HL-60 (cell line): Measurements from ENCODE around the gene MICOS13.

Experiments
- DNase-seq, 2 experiments: peaks; one replicate each; pipeline ENCODE4 v3.0.0-alpha.2; 2010 to 2020; ENCODE audit warnings: low read depth in 1 of 2, low spot score in 1 of 2
- H3K27ac ChIP-seq: fragments of 250-450 bp; sonication (Bioruptor Pico); replicated peaks from 2 replicates; pipeline ENCODE4 v1.5.1; 2020; ENCODE audit warnings: mild to moderate bottlenecking, moderate library complexity
- H3K27me3 ChIP-seq: fragments of 250-450 bp; sonication (Bioruptor Pico); 2 replicates; pipeline ENCODE4 v1.5.1; 2021; ENCODE audit warnings: mild to moderate bottlenecking, moderate library complexity; ENCODE audit not compliant: insufficient read depth, poor library complexity, severe bottlenecking
- H3K4me3 ChIP-seq: replicated peaks from 2 replicates; pipeline ENCODE4 v1.5.1; 2011; ENCODE audit warnings: mild to moderate bottlenecking, control low read depth, low read length; ENCODE audit not compliant: insufficient read depth
- GABPA ChIP-seq: IDR thresholded peaks from 2 replicates; pipeline ENCODE4 v1.6.1; 2012; ENCODE audit warnings: low read depth
- POLR2AphosphoS5 ChIP-seq: IDR thresholded peaks from 2 replicates; pipeline ENCODE4 v1.6.1; 2012; ENCODE audit warnings: low read depth
- SPI1 ChIP-seq: IDR thresholded peaks from 2 replicates; pipeline ENCODE4 v1.6.1; 2012; ENCODE audit warnings: low read depth, mild to moderate bottlenecking, borderline replicate concordance
- TF ChIP-seq, protein P1 (sequence below): IDR thresholded peaks from one replicate; pipeline ENCODE4 v1.5.1; 2011; ENCODE audit warnings: low read length, control low read depth, inconsistent platforms; ENCODE audit not compliant: insufficient read depth
- TF ChIP-seq, protein P2 (sequence below): IDR thresholded peaks from 2 replicates; pipeline ENCODE4 v1.6.1; 2012; ENCODE audit warnings: low read depth; ENCODE audit not compliant: insufficient replicate concordance

The MICOS13 gene

DNA sequence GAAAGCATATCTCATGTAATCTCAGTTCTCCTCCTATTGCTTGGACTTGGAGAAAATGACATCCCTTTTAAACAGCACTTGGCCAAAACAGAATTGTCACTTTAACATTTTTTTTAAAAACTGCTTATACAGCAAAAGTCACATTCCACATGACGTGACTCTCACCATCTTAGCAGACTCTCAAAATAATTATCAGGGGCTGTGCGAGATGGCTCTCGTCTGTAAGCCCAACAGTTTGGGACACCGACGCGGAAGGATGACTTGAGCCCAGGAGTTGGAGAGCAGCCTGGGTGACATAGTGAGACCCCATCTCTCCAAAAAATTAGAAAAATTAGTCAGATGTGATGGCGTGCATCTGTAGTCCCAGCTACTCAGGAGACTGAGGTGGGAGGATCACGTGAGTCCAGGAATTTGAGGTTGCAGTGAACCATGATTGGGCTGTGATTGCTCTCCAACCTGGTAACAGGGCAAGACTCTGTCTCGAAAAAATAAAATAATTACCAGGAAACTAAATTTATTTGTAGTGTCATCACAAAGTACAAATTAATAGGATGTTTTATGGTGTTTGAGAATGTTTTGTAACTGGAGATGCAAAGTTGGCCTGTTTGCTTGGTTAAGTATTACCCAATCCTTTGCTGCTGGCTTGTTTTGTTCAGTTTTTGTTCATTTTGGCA, 48.6 kb downstream of the MICOS13 start:
- Histone ChIP-seq H3K4me3 (no peak overlapping the region), H3K27ac (no peak overlapping the region), H3K27me3 (no peaks in the 10 kb centered on the region)
- TF ChIP-seq POLR2AphosphoS5 = no peak
- TF ChIP-seq, protein P1, sequence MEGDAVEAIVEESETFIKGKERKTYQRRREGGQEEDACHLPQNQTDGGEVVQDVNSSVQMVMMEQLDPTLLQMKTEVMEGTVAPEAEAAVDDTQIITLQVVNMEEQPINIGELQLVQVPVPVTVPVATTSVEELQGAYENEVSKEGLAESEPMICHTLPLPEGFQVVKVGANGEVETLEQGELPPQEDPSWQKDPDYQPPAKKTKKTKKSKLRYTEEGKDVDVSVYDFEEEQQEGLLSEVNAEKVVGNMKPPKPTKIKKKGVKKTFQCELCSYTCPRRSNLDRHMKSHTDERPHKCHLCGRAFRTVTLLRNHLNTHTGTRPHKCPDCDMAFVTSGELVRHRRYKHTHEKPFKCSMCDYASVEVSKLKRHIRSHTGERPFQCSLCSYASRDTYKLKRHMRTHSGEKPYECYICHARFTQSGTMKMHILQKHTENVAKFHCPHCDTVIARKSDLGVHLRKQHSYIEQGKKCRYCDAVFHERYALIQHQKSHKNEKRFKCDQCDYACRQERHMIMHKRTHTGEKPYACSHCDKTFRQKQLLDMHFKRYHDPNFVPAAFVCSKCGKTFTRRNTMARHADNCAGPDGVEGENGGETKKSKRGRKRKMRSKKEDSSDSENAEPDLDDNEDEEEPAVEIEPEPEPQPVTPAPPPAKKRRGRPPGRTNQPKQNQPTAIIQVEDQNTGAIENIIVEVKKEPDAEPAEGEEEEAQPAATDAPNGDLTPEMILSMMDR = no peak
- TF ChIP-seq, protein P2, sequence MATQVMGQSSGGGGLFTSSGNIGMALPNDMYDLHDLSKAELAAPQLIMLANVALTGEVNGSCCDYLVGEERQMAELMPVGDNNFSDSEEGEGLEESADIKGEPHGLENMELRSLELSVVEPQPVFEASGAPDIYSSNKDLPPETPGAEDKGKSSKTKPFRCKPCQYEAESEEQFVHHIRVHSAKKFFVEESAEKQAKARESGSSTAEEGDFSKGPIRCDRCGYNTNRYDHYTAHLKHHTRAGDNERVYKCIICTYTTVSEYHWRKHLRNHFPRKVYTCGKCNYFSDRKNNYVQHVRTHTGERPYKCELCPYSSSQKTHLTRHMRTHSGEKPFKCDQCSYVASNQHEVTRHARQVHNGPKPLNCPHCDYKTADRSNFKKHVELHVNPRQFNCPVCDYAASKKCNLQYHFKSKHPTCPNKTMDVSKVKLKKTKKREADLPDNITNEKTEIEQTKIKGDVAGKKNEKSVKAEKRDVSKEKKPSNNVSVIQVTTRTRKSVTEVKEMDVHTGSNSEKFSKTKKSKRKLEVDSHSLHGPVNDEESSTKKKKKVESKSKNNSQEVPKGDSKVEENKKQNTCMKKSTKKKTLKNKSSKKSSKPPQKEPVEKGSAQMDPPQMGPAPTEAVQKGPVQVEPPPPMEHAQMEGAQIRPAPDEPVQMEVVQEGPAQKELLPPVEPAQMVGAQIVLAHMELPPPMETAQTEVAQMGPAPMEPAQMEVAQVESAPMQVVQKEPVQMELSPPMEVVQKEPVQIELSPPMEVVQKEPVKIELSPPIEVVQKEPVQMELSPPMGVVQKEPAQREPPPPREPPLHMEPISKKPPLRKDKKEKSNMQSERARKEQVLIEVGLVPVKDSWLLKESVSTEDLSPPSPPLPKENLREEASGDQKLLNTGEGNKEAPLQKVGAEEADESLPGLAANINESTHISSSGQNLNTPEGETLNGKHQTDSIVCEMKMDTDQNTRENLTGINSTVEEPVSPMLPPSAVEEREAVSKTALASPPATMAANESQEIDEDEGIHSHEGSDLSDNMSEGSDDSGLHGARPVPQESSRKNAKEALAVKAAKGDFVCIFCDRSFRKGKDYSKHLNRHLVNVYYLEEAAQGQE = no peak
- TF ChIP-seq SPI1 = no peak
- no peak for TF ChIP-seq GABPA
- no peak for DNase-seq

DNA sequence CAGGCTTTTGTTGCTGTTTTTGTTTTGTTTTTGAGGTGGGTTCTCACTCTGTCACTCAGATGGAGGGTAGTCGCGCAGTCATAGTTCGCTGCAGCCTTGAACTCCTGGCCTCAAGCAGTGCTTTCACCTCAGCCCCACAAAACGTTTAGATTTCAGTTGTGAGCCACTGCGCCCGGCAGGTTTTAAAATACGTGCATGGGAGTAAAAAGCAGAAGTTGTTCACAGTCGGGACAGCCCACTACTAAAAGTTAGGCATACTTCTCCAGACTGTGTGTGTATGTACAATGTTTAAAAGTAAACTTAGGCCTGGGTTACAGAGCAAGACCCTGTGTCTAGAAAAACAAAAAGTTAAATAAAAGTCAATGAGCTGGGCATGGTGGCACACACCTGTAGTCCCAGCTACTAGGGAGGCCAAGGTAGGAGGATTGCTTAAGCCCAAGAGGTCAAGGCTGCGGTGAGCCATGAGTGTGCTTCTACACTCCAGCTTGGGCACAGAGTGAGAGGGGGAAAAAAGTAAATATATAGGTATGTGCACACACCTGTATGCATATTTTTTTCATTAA, 51.3 kb downstream of the MICOS13 start:
- H3K27ac ChIP-seq = peak overlapping the region; percentile 40
- no peaks in the 10 kb centered on the region for H3K27me3 ChIP-seq
- H3K4me3 ChIP-seq = no peak overlapping the region
- peak in 1 of 2 experiments; percentile 81 for DNase-seq
- TF ChIP-seq GABPA = no peak
- no peak for TF ChIP-seq POLR2AphosphoS5
- TF ChIP-seq SPI1 = peak; percentile 34; the same call in 1 of the 2 replicates

DNA sequence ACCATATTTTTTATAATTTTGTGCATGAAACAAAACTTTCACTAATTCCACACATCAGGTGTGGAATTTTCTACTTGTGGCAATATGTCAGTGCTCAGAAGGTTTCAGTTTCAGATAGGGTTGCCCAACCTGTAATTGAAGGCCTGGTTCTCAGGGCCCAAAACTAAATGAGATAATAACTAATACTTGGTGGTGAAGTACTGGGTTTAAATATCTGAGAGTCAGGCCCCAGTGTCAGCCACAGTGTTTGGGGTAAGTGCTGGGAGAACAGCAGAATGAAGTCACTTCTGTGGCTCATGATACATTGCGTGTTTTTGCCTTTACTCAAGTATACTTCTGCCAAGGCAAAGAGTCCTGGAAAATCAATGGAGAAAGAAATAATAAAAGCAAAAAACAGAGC, 51.9 kb downstream of the MICOS13 start:
- TF ChIP-seq POLR2AphosphoS5 (no peak), GABPA (no peak), SPI1 (no peak)
- TF ChIP-seq, protein P2 = no peak
- TF ChIP-seq, protein P1 = no peak
- Histone ChIP-seq H3K4me3 (no peak overlapping the region), H3K27ac (peak overlapping the region; percentile 40), H3K27me3 (no peaks in the 10 kb centered on the region)
- no peak for DNase-seq
